ENCODE data around the gene ZFHX3.

The ZFHX3 gene

DNA sequence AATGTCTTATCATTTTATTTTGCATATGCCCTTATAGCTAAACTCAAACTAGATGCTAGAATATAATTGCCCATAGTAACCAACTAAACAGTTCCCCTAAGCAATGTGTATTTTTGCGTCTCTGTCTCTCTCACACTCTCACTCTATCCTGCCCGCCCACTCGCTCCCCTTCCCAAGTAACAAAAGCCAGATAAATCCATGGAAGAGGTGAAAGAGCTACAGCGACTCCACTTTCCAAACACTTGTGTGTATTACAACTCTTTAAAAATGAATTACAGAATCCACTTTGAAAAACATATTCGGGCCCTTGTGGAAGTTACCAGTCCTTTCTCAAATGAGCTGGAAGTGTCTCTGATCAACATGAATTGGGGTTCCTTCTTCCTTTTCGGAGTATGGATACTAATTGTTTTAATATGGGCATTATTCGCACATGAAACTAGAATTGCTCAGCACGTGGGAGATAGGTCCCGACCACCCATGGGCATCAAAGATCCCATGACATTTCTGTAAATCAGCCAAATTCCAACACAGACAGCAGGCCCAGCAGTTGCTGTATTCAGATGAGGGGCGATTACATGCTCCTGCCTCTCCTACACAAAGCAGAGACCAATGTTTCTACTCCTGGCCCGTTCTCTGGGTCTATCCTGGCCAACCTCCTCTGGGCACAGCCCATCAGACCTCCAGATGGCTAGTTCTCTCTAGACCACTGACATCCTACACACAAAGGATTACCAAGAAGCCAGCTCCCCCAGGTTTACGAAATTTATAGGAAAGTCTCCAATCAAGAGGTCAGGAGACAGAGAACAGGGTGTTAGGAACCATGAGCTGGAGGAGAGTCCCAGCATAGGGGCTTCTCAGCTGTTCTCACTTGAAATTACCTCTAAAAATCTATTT is 121.5 kb downstream of the ZFHX3 start:
- TF ChIP-seq, protein P1, sequence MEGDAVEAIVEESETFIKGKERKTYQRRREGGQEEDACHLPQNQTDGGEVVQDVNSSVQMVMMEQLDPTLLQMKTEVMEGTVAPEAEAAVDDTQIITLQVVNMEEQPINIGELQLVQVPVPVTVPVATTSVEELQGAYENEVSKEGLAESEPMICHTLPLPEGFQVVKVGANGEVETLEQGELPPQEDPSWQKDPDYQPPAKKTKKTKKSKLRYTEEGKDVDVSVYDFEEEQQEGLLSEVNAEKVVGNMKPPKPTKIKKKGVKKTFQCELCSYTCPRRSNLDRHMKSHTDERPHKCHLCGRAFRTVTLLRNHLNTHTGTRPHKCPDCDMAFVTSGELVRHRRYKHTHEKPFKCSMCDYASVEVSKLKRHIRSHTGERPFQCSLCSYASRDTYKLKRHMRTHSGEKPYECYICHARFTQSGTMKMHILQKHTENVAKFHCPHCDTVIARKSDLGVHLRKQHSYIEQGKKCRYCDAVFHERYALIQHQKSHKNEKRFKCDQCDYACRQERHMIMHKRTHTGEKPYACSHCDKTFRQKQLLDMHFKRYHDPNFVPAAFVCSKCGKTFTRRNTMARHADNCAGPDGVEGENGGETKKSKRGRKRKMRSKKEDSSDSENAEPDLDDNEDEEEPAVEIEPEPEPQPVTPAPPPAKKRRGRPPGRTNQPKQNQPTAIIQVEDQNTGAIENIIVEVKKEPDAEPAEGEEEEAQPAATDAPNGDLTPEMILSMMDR (IDR thresholded peaks at IDR 0.05; ENCODE audit: low read depth, low read length), result no peak
- H3K4me3 ChIP-seq (replicated peaks in 1 of 2; ENCODE audit: low read depth in 2 of 2, low read length in 2 of 2), result no peak overlapping the region
- DNase-seq (ENCODE audit: low read depth in 2 of 2), result no peak

DNA sequence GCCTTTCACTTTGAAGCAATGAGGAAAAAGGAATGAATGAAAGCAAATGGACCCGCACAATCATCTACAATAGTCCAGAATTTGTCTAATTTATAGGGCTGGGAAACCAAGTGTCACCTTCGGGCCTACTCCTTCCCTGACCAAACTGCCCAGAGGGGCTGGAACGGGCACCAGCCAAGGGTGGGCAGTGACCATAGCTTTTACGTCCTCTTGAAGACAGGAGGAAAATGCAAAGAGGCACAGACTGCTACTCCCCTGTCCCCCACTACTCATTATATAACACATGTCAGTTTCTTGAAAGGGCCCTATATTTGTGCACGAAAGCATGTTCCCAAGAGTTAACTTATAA is 122.3 kb downstream of the ZFHX3 start:
- no peak overlapping the region for H3K4me3 ChIP-seq (replicated peaks in 1 of 2; ENCODE audit: low read depth in 2 of 2, low read length in 2 of 2)
- TF ChIP-seq, protein P1 (IDR thresholded peaks at IDR 0.05; ENCODE audit: low read depth, low read length), result no peak
- DNase-seq (ENCODE audit: low read depth in 2 of 2), result no peak

DNA sequence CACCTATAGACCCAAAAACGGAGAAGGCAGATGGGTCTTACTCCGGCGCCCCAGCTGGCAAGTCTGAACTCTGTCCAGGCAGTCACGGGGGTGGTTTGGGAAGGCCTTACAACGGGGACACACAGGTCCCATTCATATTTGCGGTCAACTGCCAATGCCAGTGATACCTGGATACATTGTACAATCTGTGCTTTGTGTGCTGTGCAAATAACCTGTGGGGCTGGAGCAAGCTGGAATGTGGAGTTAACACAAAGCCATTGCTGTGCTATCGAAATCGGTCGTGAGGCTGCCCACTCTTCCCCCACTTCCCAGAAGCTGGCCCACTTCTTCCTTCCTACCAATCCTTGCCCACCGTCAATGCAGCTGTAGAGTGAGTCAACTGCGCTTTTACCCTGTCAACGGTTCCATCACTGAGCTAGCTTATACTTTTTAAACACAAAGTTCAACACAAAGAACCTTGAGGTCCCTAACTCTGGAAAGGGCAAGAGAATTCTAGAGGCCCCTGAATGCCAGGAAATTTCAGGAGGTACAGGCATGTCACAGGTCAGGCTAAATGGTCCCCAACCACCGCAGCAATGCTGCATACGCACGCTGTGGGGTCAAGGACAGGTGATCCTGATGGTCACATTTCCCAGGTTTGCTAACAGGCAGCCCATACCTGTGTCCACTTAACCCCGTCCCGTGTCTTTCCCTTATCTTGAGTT is 122.8 kb downstream of the ZFHX3 start:
- H3K4me3 ChIP-seq (replicated peaks in 1 of 2; ENCODE audit: low read depth in 2 of 2, low read length in 2 of 2), result no peak overlapping the region
- TF ChIP-seq, protein P1 (IDR thresholded peaks at IDR 0.05; ENCODE audit: low read depth, low read length), result no peak
- no peak for DNase-seq (ENCODE audit: low read depth in 2 of 2)

DNA sequence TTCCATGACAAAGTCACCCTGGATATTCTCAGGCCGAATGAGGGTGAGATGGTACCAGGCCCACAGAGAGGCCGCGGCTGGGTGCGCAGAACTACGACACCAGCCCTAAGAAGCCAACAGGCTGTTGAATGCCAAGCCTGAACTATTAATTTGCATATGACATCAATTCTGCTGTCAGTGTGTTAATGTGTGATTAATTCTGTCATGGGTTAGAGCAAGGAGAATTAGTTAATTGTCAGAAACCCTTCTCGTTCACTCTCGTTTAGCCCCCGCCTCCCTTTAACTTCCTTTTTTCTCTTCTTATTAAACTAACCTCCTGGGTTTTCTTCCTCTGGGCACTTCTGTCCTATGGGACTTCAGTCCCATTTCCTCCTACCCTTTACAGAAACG is 123.4 kb downstream of the ZFHX3 start:
- TF ChIP-seq, protein P1 (IDR thresholded peaks at IDR 0.05; ENCODE audit: low read depth, low read length), result no peak

DNA sequence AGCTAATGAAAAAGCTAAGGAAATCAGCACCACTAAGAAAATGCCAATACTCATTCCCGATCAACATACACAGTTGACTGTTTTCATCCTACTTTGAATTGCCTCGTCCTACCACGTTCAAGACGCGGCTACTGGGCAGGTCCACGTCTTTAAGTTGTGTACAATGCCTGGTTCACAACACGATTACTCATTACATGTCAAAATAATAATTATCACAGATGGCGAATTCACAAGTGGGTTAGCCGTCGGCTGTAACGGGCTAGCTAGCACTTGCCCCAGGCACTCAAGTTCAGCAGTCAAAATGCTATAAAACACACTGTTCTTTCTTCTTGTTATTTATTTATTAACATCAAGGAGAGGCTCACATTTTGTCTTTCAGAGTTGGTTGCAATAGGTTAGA is 124.2 kb downstream of the ZFHX3 start:
- DNase-seq (ENCODE audit: low read depth in 2 of 2), result no peak
- H3K4me3 ChIP-seq (replicated peaks in 1 of 2; ENCODE audit: low read depth in 2 of 2, low read length in 2 of 2), result no peak overlapping the region

More for the DNA sequence above, 123.4 kb downstream of the ZFHX3 start:
- H3K4me3 ChIP-seq (replicated peaks in 1 of 2; ENCODE audit: low read depth in 2 of 2, low read length in 2 of 2), result no peak overlapping the region
- no peak for DNase-seq (ENCODE audit: low read depth in 2 of 2)

DNA sequence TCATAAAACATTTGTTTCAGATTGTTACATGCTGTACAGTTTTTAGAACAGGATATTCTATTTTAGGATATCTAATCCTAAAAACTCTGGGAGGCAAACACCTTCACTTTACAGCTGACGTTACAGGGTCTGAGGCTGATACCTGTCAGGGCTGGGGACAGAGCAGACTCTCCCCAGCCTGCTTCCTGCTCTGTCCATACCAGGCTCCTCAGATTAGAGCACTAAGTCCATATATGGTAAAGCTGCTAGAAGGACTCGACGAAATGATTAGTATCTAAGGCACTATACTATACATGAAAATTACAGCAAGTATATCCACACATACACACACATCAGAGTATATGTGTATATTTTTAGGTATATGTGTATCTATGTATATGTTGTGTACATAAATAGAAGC is 125.2 kb downstream of the ZFHX3 start:
- TF ChIP-seq, protein P1 (IDR thresholded peaks at IDR 0.05; ENCODE audit: low read depth, low read length), result no peak
- DNase-seq (ENCODE audit: low read depth in 2 of 2), result no peak
- H3K4me3 ChIP-seq (replicated peaks in 1 of 2; ENCODE audit: low read depth in 2 of 2, low read length in 2 of 2), result no peak overlapping the region

More for the DNA sequence above, 124.2 kb downstream of the ZFHX3 start:
- TF ChIP-seq, protein P1 (IDR thresholded peaks at IDR 0.05; ENCODE audit: low read depth, low read length), result no peak
